ENCODE results near the gene SERPINB2.

SERPINB2 gene

DNA sequence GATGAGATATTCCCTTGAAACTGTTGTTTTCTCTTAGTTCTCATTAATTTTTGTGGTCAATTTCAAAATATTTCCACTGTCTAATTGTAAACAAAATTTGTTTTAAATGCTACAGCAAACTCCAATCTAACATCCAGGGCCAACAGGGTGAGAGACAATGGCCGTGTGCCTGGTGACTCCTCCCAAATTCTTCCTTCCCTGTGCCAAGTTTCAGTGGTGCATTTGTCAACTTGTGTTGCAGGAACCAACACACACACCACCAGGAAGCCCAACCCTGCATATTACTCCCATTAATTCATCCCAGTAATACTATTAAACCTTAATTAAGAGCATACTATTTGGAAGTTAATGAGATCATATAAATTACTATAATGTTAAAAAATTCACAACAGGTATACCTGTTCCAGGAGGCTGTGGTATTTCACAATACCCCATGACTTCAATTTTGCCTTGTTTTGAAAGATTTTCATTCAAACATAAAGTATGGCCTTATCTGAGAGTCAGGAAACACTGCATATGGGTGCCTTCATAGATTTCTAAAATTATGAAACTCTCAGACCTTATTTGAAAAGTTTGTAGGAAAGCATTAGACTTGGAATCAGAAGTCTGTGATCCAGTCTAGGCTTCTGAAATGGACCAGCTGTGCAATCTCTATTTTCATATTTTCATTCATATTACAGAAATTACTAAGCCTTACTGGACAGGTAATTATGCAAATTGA, 1.1 kb downstream of the SERPINB2 start:
- DNase-seq (ENCODE audit: low read depth) = no peak
- H3K4me3 ChIP-seq (ENCODE audit: low read length) = no peak overlapping the region
- TF ChIP-seq, protein P1, sequence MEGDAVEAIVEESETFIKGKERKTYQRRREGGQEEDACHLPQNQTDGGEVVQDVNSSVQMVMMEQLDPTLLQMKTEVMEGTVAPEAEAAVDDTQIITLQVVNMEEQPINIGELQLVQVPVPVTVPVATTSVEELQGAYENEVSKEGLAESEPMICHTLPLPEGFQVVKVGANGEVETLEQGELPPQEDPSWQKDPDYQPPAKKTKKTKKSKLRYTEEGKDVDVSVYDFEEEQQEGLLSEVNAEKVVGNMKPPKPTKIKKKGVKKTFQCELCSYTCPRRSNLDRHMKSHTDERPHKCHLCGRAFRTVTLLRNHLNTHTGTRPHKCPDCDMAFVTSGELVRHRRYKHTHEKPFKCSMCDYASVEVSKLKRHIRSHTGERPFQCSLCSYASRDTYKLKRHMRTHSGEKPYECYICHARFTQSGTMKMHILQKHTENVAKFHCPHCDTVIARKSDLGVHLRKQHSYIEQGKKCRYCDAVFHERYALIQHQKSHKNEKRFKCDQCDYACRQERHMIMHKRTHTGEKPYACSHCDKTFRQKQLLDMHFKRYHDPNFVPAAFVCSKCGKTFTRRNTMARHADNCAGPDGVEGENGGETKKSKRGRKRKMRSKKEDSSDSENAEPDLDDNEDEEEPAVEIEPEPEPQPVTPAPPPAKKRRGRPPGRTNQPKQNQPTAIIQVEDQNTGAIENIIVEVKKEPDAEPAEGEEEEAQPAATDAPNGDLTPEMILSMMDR (conservative IDR thresholded peaks at IDR 0.05; ENCODE audit: low read depth, low read length) = no peak

DNA sequence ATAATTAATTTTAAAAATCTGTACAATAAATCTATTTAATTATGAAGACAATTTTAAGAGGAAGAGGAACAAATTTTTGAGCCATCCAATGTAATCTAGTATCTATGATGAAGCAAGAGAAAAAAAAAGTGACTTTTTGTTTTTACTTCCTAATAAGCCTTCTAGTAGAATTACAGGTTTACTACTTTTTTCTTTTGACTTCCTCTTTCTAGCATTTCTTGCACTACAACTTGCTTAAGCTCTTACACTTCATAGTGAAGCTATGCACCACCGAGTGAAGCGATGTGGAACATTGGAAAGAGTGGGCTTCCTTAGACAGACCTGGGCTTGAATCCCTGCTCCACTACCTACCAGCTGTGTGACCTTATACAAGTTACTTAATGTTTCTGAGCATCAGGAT, 2.1 kb downstream of the SERPINB2 start:
- TF ChIP-seq, protein P1 (conservative IDR thresholded peaks at IDR 0.05; ENCODE audit: low read depth, low read length) = no peak
- H3K4me3 ChIP-seq (ENCODE audit: low read length) = no peak overlapping the region
- DNase-seq (ENCODE audit: low read depth) = no peak

DNA sequence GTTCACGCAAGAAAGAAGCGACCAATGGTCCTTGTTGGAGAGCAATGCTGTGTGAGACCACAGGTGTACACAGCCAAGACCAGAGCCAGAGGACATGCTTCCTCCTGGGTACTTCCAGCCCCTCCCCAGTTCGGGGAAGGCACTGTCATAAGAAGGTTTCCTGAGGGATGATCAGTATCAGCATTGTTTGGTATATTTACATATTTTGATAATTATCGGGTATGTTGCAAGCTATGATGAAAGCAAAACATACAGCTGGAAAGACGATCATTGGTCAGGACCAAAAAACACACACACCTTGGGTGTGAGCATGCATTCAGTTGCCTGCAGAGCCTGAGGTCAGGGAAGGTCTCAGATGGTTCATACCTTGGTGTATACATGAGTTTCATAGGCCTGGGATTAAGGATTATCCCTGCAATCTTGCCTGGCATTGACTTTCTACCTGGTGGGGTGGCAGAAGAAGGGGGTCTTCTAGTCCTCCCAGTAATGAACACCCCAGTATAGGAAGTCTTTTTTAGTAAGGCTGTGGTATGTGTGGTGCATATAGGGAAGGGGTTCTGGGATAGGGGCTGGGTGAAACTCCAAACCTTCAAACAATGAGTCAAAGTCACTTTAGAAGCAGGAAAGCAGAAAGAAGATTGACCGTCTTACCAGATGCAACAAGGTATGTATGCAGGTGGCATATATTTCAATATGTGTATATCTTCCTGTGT, 2.9 kb downstream of the SERPINB2 start:
- TF ChIP-seq, protein P1 (conservative IDR thresholded peaks at IDR 0.05; ENCODE audit: low read depth, low read length) = no peak
- no peak for DNase-seq (ENCODE audit: low read depth)
- no peak overlapping the region for H3K4me3 ChIP-seq (ENCODE audit: low read length)

DNA sequence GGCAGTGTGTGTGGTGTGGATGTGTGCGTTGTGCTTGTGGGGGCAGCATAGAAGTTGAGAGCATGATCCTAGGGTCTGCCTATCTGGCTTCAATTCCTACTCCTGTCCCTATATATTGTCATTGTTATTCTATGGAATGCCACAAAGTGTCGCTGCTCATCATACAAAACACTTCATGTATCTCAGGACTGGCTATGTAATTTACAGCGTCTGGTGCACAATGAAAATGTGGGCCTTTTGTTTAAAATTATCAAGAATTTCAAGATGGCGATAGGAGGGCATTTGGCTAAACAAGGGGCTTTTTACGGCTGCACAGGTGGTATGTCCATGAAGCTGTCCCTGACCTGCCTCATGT, 3.4 kb downstream of the SERPINB2 start:
- DNase-seq (ENCODE audit: low read depth) = no peak
- H3K4me3 ChIP-seq (ENCODE audit: low read length) = no peak overlapping the region
- TF ChIP-seq, protein P1 (conservative IDR thresholded peaks at IDR 0.05; ENCODE audit: low read depth, low read length) = peak; percentile 18

DNA sequence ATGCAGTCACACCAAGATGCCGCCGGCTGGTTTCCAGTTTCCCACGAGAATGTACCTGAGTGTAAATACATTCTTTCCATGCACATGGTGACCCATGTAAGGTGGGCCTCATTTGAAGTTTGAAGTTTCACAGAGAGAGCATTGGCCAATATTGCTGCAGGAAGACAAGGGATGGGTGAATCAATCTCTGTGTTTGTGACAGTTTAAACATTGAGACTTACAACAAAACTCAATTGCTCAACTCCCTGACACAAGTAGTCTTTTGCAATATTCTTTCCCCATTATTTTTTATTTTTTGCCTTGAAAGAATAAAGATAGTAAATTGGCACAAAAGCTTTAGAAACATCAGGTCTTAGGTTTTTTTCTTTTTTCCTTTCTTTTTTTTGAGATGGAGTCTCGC, 5.1 kb downstream of the SERPINB2 start:
- TF ChIP-seq, protein P1 (conservative IDR thresholded peaks at IDR 0.05; ENCODE audit: low read depth, low read length) = no peak
- no peak for DNase-seq (ENCODE audit: low read depth)
- no peak overlapping the region for H3K4me3 ChIP-seq (ENCODE audit: low read length)

DNA sequence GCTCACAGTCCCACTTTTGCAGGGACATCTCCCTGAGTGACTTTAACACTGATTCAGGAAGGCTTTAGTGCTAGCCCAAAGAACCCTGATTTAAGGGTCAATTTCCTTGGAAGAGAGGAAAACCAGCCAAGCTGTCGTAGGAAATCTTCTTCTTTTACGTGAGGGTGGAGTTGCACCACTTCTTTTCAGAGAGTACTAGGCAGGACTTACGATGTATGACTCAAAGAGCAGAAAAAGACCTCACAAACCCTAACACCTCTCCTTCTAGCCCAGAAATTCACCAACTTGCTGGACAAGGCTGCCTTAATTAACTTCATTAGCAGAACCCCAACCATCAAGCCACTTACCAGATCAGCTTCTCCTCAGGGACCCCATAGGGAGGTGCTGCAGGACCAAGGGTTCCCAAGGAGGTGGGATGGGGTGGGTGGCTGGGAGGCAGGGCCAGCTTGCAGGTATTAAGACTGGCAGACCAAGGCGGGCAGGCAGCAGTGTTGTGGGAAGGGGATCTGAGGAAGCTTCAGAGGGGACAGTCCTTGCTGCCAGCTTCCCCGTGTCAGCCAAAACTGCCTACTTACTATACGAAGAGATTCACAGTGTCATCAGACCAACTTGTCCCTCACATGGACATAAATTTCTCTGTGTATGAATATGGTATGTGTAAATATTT, 6.7 kb downstream of the SERPINB2 start:
- H3K4me3 ChIP-seq (ENCODE audit: low read length) = no peak overlapping the region
- DNase-seq (ENCODE audit: low read depth) = no peak
- TF ChIP-seq, protein P1 (conservative IDR thresholded peaks at IDR 0.05; ENCODE audit: low read depth, low read length) = no peak
